Chondrocyte (in vitro differentiated cells): Measurements from ENCODE around the gene PBX3. TPM values are rescaled to one million over a fixed set of nuclear protein-coding genes. Genes with fewer than 3 reads are reported as not detected.

Experiments used
- DNase-seq: peaks from one replicate; pipeline ENCODE4 v3.0.0; 2021; ENCODE audit warnings: mixed read lengths, low spot score
- H3K27ac Mint-ChIP-seq: one replicate; pipeline ENCODE4 v1.8.0; 2021; ENCODE audit warnings: mild to moderate bottlenecking, moderate library complexity, mixed read lengths; ENCODE audit not compliant: unreplicated experiment
- H3K27me3 Mint-ChIP-seq: 2 replicates; pipeline ENCODE4 v1.8.0; 2021; ENCODE audit warnings: low read depth, mixed read lengths
- H3K36me3 Mint-ChIP-seq: 2 replicates; pipeline ENCODE4 v1.8.0; 2021; ENCODE audit warnings: low read depth, mixed read lengths
- H3K4me1 Mint-ChIP-seq: 2 replicates; pipeline ENCODE4 v1.8.0; 2021; ENCODE audit warnings: low read depth, mild to moderate bottlenecking, mixed read lengths
- H3K4me3 Mint-ChIP-seq: one replicate; pipeline ENCODE4 v1.8.0; 2021; ENCODE audit warnings: mild to moderate bottlenecking, moderate library complexity, mixed read lengths; ENCODE audit not compliant: unreplicated experiment
- H3K9me3 Mint-ChIP-seq: 2 replicates; pipeline ENCODE4 v1.8.0; 2021; ENCODE audit warnings: low read depth, mixed read lengths
- total RNA-seq: library from RNA; stranded (reverse); gene quantifications from 3 replicates; pipeline ENCODE4 v1.2.1, GENCODE V29; 2021
- TF ChIP-seq, protein P1 (sequence below): fragments of 200-600 bp; sonication (generic); IDR thresholded peaks from 2 replicates; pipeline ENCODE4 v1.5.0; 2021; ENCODE audit warnings: antibody characterized with exemption, mild to moderate bottlenecking, moderate library complexity

PBX3 gene
- total RNA-seq, 1 donor from 2014 or later: 24.1 TPM

DNA sequence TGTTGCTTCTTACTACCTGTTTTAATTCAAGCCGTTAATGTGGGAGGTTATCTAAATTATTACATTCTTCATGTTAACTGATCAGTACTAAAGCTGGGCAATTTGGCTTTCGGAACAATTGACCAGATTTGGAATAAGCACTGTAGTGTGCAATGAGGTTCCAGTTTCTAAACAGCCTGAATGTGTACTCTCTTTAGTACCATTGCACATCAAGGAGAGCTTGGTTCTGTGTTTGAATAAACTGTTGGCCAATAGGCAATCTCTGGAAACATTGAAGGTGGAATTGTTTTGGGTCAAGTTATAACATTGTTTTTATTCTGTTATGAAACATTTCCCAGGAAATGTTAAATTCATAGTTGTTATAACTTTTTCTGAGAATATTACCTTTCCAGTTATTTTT is 105.2 kb downstream of the PBX3 start:
- Mint-ChIP-seq H3K27ac (no peak overlapping the region), H3K4me3 (no peak overlapping the region), H3K9me3 (no peaks in the 10 kb centered on the region), H3K27me3 (no peaks in the 10 kb centered on the region), H3K36me3 (no peaks in the 10 kb centered on the region), H3K4me1 (peaks cover 6% of the 10 kb centered on the region)
- DNase-seq: no peak
- TF ChIP-seq, protein P1, sequence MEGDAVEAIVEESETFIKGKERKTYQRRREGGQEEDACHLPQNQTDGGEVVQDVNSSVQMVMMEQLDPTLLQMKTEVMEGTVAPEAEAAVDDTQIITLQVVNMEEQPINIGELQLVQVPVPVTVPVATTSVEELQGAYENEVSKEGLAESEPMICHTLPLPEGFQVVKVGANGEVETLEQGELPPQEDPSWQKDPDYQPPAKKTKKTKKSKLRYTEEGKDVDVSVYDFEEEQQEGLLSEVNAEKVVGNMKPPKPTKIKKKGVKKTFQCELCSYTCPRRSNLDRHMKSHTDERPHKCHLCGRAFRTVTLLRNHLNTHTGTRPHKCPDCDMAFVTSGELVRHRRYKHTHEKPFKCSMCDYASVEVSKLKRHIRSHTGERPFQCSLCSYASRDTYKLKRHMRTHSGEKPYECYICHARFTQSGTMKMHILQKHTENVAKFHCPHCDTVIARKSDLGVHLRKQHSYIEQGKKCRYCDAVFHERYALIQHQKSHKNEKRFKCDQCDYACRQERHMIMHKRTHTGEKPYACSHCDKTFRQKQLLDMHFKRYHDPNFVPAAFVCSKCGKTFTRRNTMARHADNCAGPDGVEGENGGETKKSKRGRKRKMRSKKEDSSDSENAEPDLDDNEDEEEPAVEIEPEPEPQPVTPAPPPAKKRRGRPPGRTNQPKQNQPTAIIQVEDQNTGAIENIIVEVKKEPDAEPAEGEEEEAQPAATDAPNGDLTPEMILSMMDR: no peak

DNA sequence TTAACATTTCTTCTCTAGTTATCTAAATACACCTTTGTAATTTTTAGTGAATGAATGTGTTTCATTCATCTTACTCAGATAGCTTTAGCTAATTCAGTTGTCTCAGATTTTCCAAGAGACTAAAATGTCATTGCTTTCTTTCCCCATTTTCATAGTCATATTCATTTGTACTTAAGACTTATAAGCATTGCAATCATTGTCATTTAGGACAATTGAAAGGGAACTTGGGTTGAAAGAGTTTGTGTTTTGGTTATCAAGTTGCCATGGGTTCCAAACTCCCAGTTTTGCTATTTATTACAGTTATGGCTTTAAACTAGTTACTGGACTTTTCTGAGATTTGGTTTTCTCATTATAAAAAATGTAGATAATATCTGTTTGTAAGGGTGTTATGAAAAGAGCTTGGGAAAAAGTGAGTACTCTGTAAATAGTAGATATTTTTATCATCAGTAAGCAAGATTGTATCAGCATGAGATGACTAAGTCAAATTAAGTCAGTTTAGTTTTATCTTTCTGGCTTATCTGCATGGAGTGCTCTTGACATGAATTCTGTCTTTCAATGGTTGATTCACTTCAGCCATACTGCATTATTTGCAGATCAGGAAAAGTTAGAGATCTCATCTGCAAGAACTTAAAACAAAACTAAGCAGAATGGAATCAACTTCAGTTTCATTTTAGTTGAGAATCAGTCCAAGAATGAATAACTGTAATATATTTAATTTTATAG is 107.5 kb downstream of the PBX3 start:
- TF ChIP-seq, protein P1: no peak
- no peaks in the 10 kb centered on the region for H3K36me3 Mint-ChIP-seq
- H3K27me3 Mint-ChIP-seq: no peaks in the 10 kb centered on the region
- peaks cover 6% of the 10 kb centered on the region for H3K4me1 Mint-ChIP-seq
- H3K4me3 Mint-ChIP-seq: no peak overlapping the region
- H3K9me3 Mint-ChIP-seq: no peaks in the 10 kb centered on the region
- H3K27ac Mint-ChIP-seq: no peak overlapping the region
- no peak for DNase-seq

DNA sequence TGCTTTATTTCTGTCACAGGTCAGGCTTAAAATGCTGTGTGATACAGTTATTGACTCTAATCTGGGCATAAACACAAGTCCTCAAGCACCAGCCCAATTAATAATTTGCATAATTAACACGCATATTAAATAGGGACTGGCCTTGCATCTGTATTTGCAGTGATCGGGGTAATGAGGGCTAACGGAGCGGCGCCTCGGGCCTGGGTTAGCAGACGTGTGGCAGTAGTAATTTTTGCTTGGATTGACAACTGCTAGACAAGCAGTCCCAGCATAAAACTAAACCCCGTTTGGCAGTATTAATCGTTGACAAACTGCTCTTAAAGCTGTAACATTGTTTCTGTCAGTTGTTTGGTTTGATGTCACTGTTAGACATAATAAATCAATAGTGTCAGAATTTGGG is 109.2 kb downstream of the PBX3 start:
- TF ChIP-seq, protein P1: no peak
- peaks cover 6% of the 10 kb centered on the region for H3K4me1 Mint-ChIP-seq
- no peaks in the 10 kb centered on the region for H3K27me3 Mint-ChIP-seq
- H3K27ac Mint-ChIP-seq: no peak overlapping the region
- DNase-seq: no peak
- H3K36me3 Mint-ChIP-seq: peaks cover 2% of the 10 kb centered on the region
- H3K9me3 Mint-ChIP-seq: peaks cover 2% of the 10 kb centered on the region
- H3K4me3 Mint-ChIP-seq: no peak overlapping the region

DNA sequence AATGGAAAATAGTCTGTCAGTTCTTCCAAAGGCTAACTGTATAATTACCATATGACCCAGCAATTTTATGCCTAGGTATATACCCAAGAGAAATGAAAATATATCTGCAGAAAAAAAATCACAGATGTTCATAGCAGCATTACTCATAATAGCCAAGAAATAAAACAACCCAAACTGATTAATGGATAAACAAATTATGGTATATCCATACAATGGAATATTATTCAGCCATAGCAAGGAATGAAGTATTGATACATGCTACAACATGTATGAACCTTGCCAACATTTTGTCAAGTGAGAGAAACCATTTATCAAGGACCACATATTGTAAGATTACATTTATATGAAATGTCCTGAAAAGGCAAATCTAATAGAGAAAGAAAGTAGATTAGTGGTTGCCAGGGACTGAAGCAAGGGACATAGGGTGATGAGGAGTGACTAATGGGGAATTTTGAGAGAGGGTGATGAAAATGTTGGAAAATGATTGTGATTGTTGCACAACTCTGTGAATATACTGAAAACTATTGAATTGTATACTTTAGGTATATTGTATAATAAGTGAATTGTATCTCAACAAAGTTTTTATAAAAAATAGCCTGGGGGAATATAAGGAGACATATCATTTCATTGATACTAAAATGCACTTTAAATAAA is 114.4 kb downstream of the PBX3 start:
- TF ChIP-seq, protein P1: no peak
- Mint-ChIP-seq H3K36me3 (peaks cover 5% of the 10 kb centered on the region), H3K4me3 (no peak overlapping the region), H3K27me3 (no peaks in the 10 kb centered on the region), H3K4me1 (no peaks in the 10 kb centered on the region), H3K27ac (no peak overlapping the region), H3K9me3 (peaks cover 7% of the 10 kb centered on the region)
- no peak for DNase-seq

DNA sequence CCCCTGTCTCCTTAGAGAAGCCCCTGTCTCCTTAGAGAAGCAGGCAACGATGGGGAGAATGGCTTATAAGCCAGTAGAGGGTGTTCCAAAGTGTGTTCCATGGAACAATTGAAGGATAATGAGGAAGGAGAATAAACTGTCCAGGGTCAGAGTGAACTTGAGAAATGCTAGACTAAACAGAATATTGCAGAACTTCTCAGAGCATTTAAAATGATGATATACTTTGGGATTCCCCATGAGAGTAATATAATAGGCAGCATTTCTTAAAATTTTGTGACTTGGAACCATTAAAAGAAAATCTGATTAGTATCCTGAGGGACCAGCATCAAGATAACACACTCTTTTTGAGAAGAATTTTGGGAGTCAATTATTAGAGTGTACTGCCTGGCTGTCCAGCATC is 116.8 kb downstream of the PBX3 start:
- H3K27ac Mint-ChIP-seq: no peak overlapping the region
- H3K4me3 Mint-ChIP-seq: no peak overlapping the region
- peaks cover 6% of the 10 kb centered on the region for H3K4me1 Mint-ChIP-seq
- no peak for DNase-seq
- H3K36me3 Mint-ChIP-seq: peaks cover 5% of the 10 kb centered on the region
- H3K9me3 Mint-ChIP-seq: peaks cover 7% of the 10 kb centered on the region
- no peaks in the 10 kb centered on the region for H3K27me3 Mint-ChIP-seq
- TF ChIP-seq, protein P1: no peak
